Lower lobe of right lung (tissue), 2 donors: ENCODE data around the gene SRBD1. TPM values are rescaled to one million over a fixed set of nuclear protein-coding genes. Genes with fewer than 3 reads are reported as not detected.

Source experiments
- ATAC-seq, 2 donors: fragments of 200-7000 bp; cut with Tn5 transposase; one replicate each; pipeline ENCODE4 v1.9.1; 2020 to 2022; ENCODE audit warnings: mild to moderate bottlenecking in 2 of 2, moderate library complexity in 2 of 2
- DNase-seq: peaks from one replicate; pipeline ENCODE4 v3.0.0-alpha.2; 2020
- H3K27ac ChIP-seq: fragments of 200-600 bp; one replicate; pipeline ENCODE4 v1.8.0; 2022
- H3K27me3 ChIP-seq: fragments of 200-600 bp; one replicate; pipeline ENCODE4 v1.8.0; 2022; ENCODE audit warnings: low read depth
- H3K36me3 ChIP-seq: fragments of 200-600 bp; one replicate; pipeline ENCODE4 v1.8.0; 2022; ENCODE audit warnings: mild to moderate bottlenecking
- H3K4me1 ChIP-seq: fragments of 200-600 bp; one replicate; pipeline ENCODE4 v1.8.0; 2022
- H3K4me3 ChIP-seq: fragments of 200-600 bp; one replicate; pipeline ENCODE4 v1.8.0; 2022; ENCODE audit warnings: mild to moderate bottlenecking
- H3K9me3 ChIP-seq: fragments of 200-600 bp; one replicate; pipeline ENCODE4 v1.8.0; 2022
- CTCF ChIP-seq: fragments of 200-600 bp; IDR thresholded peaks from one replicate; pipeline ENCODE4 v1.8.0; 2022; ENCODE audit warnings: antibody characterized with exemption, mild to moderate bottlenecking
- intact Hi-C: fragments of 100-400 bp; cut with DNase I; formaldehyde crosslinking; loops from one replicate; pipeline ENCODE4 v1.11.0; 2022
- total RNA-seq: library from RNA; stranded (reverse); fragmentation: NEBNext Ultra II Directional; extraction: Animal tissue kit (Norgen Biotek cat#: 25700); gene quantifications from one replicate; pipeline ENCODE4 v1.2.1, GENCODE V29; 2021
- donor health status: DM: no; HTN: yes; CAD: no; lungs with severe emphysema.

SRBD1 gene
- total RNA-seq, 1 donor from 2014 or later: 15.4 TPM

- no peaks in the 10 kb centered on the region for H3K9me3 ChIP-seq
- intact Hi-C loops: no loop called here
Observed at GRCh38 chr2:45373534-45373933, 237.5 kb downstream of the SRBD1 start.

GRCh38 chr2:45370369-45370768 is 240.7 kb downstream of the SRBD1 start:
- no peak overlapping the region for H3K27ac ChIP-seq
- no peaks in the 10 kb centered on the region for H3K36me3 ChIP-seq
- H3K9me3 ChIP-seq: no peaks in the 10 kb centered on the region
- ATAC-seq (no peak), DNase-seq (no peak)
- H3K27me3 ChIP-seq: no peaks in the 10 kb centered on the region
- TF ChIP-seq CTCF: no peak
- intact Hi-C loops: no loop called here
- H3K4me1 ChIP-seq: no peaks in the 10 kb centered on the region
- no peak overlapping the region for H3K4me3 ChIP-seq

More at GRCh38 chr2:45373534-45373933, 237.5 kb downstream of the SRBD1 start:
- H3K36me3 ChIP-seq: no peaks in the 10 kb centered on the region
- no peaks in the 10 kb centered on the region for H3K4me1 ChIP-seq
- no peaks in the 10 kb centered on the region for H3K27me3 ChIP-seq
- no peak for ATAC-seq
- no peak overlapping the region for H3K4me3 ChIP-seq
- TF ChIP-seq CTCF: no peak
- no peak for DNase-seq
- no peak overlapping the region for H3K27ac ChIP-seq

GRCh38 chr2:45368792-45369191 is 242.3 kb downstream of the SRBD1 start:
- no peaks in the 10 kb centered on the region for H3K9me3 ChIP-seq
- intact Hi-C loops: no loop called here
- ATAC-seq: no peak
- no peak overlapping the region for H3K4me3 ChIP-seq
- H3K4me1 ChIP-seq: no peaks in the 10 kb centered on the region
- no peaks in the 10 kb centered on the region for H3K36me3 ChIP-seq
- H3K27me3 ChIP-seq: no peaks in the 10 kb centered on the region
- no peak for TF ChIP-seq CTCF
- no peak overlapping the region for H3K27ac ChIP-seq
- DNase-seq: no peak

- no peak for ATAC-seq
- H3K27ac ChIP-seq: no peak overlapping the region
- DNase-seq: no peak
- intact Hi-C loops: no loop called here
- TF ChIP-seq CTCF: no peak
- no peaks in the 10 kb centered on the region for H3K27me3 ChIP-seq
- H3K4me3 ChIP-seq: no peak overlapping the region
- H3K9me3 ChIP-seq: no peaks in the 10 kb centered on the region
- H3K36me3 ChIP-seq: no peaks in the 10 kb centered on the region
- H3K4me1 ChIP-seq: no peaks in the 10 kb centered on the region
Observed at GRCh38 chr2:45361666-45362065, 249.4 kb downstream of the SRBD1 start.

GRCh38 chr2:45354776-45355175 is 256.3 kb downstream of the SRBD1 start:
- ATAC-seq: no peak
- no peaks in the 10 kb centered on the region for H3K27me3 ChIP-seq

More at GRCh38 chr2:45354776-45355175, 256.3 kb downstream of the SRBD1 start:
- TF ChIP-seq CTCF: no peak
- H3K4me1 ChIP-seq: no peaks in the 10 kb centered on the region
- no peak overlapping the region for H3K27ac ChIP-seq
- H3K36me3 ChIP-seq: no peaks in the 10 kb centered on the region
- H3K9me3 ChIP-seq: no peaks in the 10 kb centered on the region
- intact Hi-C loops: no loop called here
- no peak for DNase-seq
- H3K4me3 ChIP-seq: no peak overlapping the region
